OCI-LY7 (cell line): ENCODE data around the gene HNRNPAB. TPM values are rescaled to one million over a fixed set of nuclear protein-coding genes. Genes with fewer than 3 reads are reported as not detected.

Experiments
- BruUV-seq: library from RNA; stranded (reverse); fragments of 400-500 nt; replicated peaks from 2 replicates; lab custom pipeline; 2021; lab: Mats Ljungman, UMichigan
- CTCF ChIA-PET: fragments of 300-600 bp; sonication (Branson Sonifier 250); formaldehyde crosslinking; loops from one replicate; lab custom pipeline; 2022; ENCODE audit warnings: antibody characterized with exemption; ENCODE audit not compliant: unreplicated experiment; lab: Charles Lee
- POLR2A ChIA-PET: fragments of 300-600 bp; sonication (Branson Sonifier 250); formaldehyde crosslinking; loops from one replicate; lab custom pipeline; 2022; ENCODE audit warnings: antibody characterized with exemption; lab: Charles Lee
- DNase-seq: peaks from one replicate; pipeline ENCODE4 v3.0.0-alpha.2; 2015; ENCODE audit warnings: low spot score
- H2AFZ ChIP-seq: fragments of 200-600 bp; sonication (generic), shearing (Covaris generic); 2 replicates; pipeline ENCODE4 v1.6.1; 2014; ENCODE audit warnings: mild to moderate bottlenecking, antibody characterized with exemption, low read length, moderate library complexity
- H3K27ac ChIP-seq: fragments of 200-600 bp; sonication (generic); 2 replicates; pipeline ENCODE4 v1.5.1; 2014; ENCODE audit warnings: mixed run types, low read depth, mild to moderate bottlenecking, moderate library complexity, low read length, inconsistent platforms; ENCODE audit not compliant: poor library complexity, severe bottlenecking
- H3K36me3 ChIP-seq: fragments of 200-600 bp; sonication (generic); 2 replicates; pipeline ENCODE4 v1.6.1; 2014; ENCODE audit warnings: mild to moderate bottlenecking, antibody characterized with exemption, low read length, moderate library complexity, mixed read lengths; ENCODE audit not compliant: insufficient read depth
- H3K4me1 ChIP-seq: fragments of 200-600 bp; sonication (generic); 2 replicates; pipeline ENCODE4 v1.5.1; 2014; ENCODE audit warnings: mild to moderate bottlenecking, low read length; ENCODE audit not compliant: insufficient read depth, poor library complexity, severe bottlenecking
- H3K4me2 ChIP-seq: fragments of 200-600 bp; sonication (generic); 2 replicates; pipeline ENCODE4 v1.6.1; 2014; ENCODE audit warnings: mild to moderate bottlenecking, low read length
- H3K4me3 ChIP-seq: fragments of 200-600 bp; sonication (generic); 2 replicates; pipeline ENCODE4 v1.5.1; 2014; ENCODE audit warnings: mild to moderate bottlenecking, low read depth, low read length; ENCODE audit not compliant: poor library complexity, severe bottlenecking
- H3K79me2 ChIP-seq: fragments of 200-600 bp; sonication (generic); 2 replicates; pipeline ENCODE4 v1.6.1; 2016; ENCODE audit warnings: low read depth, mild to moderate bottlenecking, low read length, moderate library complexity, mixed read lengths; ENCODE audit not compliant: insufficient read depth
- H3K9me2 ChIP-seq: fragments of 200-600 bp; sonication (generic); 2 replicates; pipeline ENCODE4 v1.6.1; 2016; ENCODE audit warnings: mild to moderate bottlenecking, low read length, mixed read lengths; ENCODE audit not compliant: insufficient read depth
- H3K9me3 ChIP-seq: fragments of 200-600 bp; sonication (generic); 2 replicates; pipeline ENCODE4 v1.6.1; 2014; ENCODE audit warnings: mild to moderate bottlenecking, mixed run types, low read length, mixed read lengths
- H4K20me1 ChIP-seq: fragments of 200-600 bp; sonication (generic); 2 replicates; pipeline ENCODE4 v1.6.1; 2014; ENCODE audit warnings: mild to moderate bottlenecking, antibody characterized with exemption, low read length, moderate library complexity, mixed read lengths; ENCODE audit not compliant: insufficient read depth
- EZH2phosphoT487 ChIP-seq: fragments of 200-600 bp; sonication (generic); IDR thresholded peaks from 2 replicates; pipeline ENCODE4 v1.6.1; 2018; ENCODE audit warnings: low read depth, borderline replicate concordance, mild to moderate bottlenecking, mixed run types, antibody characterized with exemption, low read length, moderate library complexity, mixed read lengths
- intact Hi-C: fragments of 100-400 bp; cut with micrococcal nuclease; formaldehyde crosslinking; loops from one replicate; pipeline ENCODE4 v1.10.0; 2022; ENCODE audit not compliant: unreplicated experiment
- total RNA-seq, 2 experiments: library from RNA; depleted of rRNA in 1 of 2; stranded (reverse); fragments of >200 nt in 1 of 2; shearing (Covaris generic) in 1 of 2; gene quantifications; 2 replicates each; pipeline ENCODE4 v1.2.3, GENCODE V29; 2014 to 2022
- TF ChIP-seq, protein P1 (sequence below): fragments of 200-600 bp; sonication (generic); conservative IDR thresholded peaks from 2 replicates; pipeline ENCODE4 v1.5.1; 2014; ENCODE audit warnings: mild to moderate bottlenecking, antibody characterized with exemption, low read length, moderate library complexity, mixed read lengths

The HNRNPAB gene
- total RNA-seq, 2 experiments from 2014 or later, result 146 to 350 TPM

- H3K4me3 ChIP-seq, result peak overlapping the region; percentile 99
- no TSS peak for BruUV-seq
- no peaks in the 10 kb centered on the region for H3K9me2 ChIP-seq
- H4K20me1 ChIP-seq, result peaks cover 55% of the 10 kb centered on the region
- peaks cover 79% of the 10 kb centered on the region for H3K36me3 ChIP-seq
- CTCF ChIA-PET, result no interaction called here
- H3K27ac ChIP-seq, result peak overlapping the region; percentile 82
- no peak overlapping the region for H2AFZ ChIP-seq
- H3K4me2 ChIP-seq, result peak overlapping the region; percentile 99
- peaks cover 62% of the 10 kb centered on the region for H3K79me2 ChIP-seq
- intact Hi-C loops, result no loop called here
- POLR2A ChIA-PET, result interaction anchor here (0.7 to 1.5 kb wide), 4 partner anchors 8 to 25 kb away, joined by 3 to 4 read pairs (median 3); no protein-coding TSS in a partner anchor
- DNase-seq, result no peak
- no peaks in the 10 kb centered on the region for H3K9me3 ChIP-seq
- TF ChIP-seq, protein P1, sequence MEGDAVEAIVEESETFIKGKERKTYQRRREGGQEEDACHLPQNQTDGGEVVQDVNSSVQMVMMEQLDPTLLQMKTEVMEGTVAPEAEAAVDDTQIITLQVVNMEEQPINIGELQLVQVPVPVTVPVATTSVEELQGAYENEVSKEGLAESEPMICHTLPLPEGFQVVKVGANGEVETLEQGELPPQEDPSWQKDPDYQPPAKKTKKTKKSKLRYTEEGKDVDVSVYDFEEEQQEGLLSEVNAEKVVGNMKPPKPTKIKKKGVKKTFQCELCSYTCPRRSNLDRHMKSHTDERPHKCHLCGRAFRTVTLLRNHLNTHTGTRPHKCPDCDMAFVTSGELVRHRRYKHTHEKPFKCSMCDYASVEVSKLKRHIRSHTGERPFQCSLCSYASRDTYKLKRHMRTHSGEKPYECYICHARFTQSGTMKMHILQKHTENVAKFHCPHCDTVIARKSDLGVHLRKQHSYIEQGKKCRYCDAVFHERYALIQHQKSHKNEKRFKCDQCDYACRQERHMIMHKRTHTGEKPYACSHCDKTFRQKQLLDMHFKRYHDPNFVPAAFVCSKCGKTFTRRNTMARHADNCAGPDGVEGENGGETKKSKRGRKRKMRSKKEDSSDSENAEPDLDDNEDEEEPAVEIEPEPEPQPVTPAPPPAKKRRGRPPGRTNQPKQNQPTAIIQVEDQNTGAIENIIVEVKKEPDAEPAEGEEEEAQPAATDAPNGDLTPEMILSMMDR, result no peak
- TF ChIP-seq EZH2phosphoT487, result no peak
- peaks cover 20% of the 10 kb centered on the region for H3K4me1 ChIP-seq
These were observed 3.0 kb downstream of the HNRNPAB start for GRCh38 chr5:178207183-178207916.

DNA sequence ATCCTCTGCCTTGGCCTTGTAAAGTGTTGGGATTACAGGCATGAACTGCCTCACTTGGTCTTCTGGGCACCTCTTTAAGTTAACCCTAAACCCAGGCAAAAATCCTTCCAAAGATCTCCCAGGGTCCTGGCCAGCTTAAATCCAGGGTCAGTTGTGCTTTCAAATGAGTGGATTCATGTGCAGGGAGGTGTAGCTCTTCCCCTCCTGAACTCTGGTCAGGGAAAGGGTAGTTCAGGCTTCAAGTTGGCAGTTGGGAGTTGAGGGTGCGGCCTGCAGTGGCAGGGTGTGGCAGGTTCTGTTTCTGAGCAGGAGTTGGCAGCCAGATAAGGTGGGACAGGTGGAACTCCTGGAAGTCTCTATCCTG is 3.6 kb downstream of the HNRNPAB start:
- Histone ChIP-seq H3K9me2 (no peaks in the 10 kb centered on the region), H3K79me2 (peaks cover 59% of the 10 kb centered on the region), H3K27ac (no peak overlapping the region), H3K9me3 (no peaks in the 10 kb centered on the region), H3K4me1 (peaks cover 20% of the 10 kb centered on the region), H3K4me3 (no peak overlapping the region), H2AFZ (no peak overlapping the region), H3K36me3 (peaks cover 85% of the 10 kb centered on the region), H4K20me1 (peaks cover 55% of the 10 kb centered on the region), H3K4me2 (peak overlapping the region; percentile 99)
- TF ChIP-seq, protein P1, result no peak
- TF ChIP-seq EZH2phosphoT487, result no peak
- intact Hi-C loops, result no loop called here
- POLR2A ChIA-PET, result interaction anchor here (0.9 to 1.5 kb wide), 2 partner anchors 23 to 24 kb away, joined by 3 to 4 read pairs; no protein-coding TSS in a partner anchor
- BruUV-seq, result TSS peak; percentile 0
- DNase-seq, result no peak
- CTCF ChIA-PET, result no interaction called here
